ENCODE measurements around the gene CLEC16A.
A peak's percentile ranks its signal among the peaks of the same experiment; 100 is the strongest.

CLEC16A gene

GRCh38 chr16:10968498-10968897 lies 24.1 kb downstream of the CLEC16A start:
- no peak for DNase-seq (ENCODE audit: low spot score)

DNA sequence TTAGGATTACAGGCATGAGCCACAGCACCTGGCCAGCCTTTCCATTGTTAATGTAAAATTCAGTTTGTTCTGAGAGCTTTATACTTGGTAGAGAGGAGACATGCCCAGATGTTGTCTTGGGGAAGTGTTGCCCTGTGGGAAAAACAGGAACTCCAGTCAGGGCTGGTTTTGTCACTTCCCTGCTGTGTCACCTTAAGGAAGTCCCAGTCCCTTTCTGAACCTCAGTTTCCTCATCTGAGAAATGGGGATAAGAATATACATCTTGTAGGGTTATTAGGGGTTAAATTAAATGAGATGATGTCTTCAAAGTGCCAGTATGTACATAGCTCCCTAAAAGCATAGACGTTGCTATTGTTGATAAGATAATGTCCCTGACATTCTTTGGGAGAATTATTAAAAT lies 25.3 kb downstream of the CLEC16A start:
- no peak for DNase-seq (ENCODE audit: low spot score)

GRCh38 chr16:10970065-10970464 lies 25.7 kb downstream of the CLEC16A start:
- DNase-seq (ENCODE audit: low spot score) = no peak

GRCh38 chr16:10971560-10971961 lies 27.2 kb downstream of the CLEC16A start:
- peak; percentile 71 for DNase-seq (ENCODE audit: low spot score)

GRCh38 chr16:10972108-10972818 lies 27.9 kb downstream of the CLEC16A start:
- DNase-seq (ENCODE audit: low spot score) = no peak

DNA sequence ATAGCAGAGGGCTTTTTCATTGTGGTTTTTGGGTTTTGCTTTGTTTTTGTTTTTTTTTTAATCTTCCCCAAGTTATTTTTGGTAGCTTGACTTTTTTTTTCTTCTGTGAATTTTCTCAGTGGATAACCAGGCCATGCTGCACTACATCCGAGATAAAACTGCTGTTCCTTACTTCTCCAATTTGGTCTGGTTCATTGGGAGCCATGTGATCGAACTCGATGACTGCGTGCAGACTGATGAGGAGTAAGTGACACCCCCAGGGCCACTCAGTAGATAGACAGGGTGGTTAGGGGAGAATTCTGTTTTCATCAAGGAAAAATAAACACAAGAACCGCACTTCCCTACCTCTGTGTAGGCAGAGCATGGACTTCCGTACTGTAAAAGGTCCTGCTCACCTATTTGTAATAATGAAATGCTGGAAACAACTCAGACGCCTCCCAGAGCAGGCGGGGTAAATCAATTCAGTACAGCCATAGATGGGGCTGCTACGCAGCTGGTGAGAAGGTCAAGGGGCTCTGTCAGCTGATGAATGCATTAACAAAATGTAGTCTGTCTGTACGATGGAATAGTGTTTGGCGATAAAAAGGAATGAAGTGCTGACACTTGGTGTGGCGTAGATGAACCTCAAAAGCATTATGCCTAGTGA lies 28.6 kb downstream of the CLEC16A start:
- DNase-seq (ENCODE audit: low spot score) = no peak

- DNase-seq (ENCODE audit: low spot score) = no peak
These were observed 32.3 kb downstream of the CLEC16A start for GRCh38 chr16:10976634-10977033.

- DNase-seq (ENCODE audit: low spot score) = no peak
These were observed 33.8 kb downstream of the CLEC16A start for GRCh38 chr16:10978124-10978523.

DNA sequence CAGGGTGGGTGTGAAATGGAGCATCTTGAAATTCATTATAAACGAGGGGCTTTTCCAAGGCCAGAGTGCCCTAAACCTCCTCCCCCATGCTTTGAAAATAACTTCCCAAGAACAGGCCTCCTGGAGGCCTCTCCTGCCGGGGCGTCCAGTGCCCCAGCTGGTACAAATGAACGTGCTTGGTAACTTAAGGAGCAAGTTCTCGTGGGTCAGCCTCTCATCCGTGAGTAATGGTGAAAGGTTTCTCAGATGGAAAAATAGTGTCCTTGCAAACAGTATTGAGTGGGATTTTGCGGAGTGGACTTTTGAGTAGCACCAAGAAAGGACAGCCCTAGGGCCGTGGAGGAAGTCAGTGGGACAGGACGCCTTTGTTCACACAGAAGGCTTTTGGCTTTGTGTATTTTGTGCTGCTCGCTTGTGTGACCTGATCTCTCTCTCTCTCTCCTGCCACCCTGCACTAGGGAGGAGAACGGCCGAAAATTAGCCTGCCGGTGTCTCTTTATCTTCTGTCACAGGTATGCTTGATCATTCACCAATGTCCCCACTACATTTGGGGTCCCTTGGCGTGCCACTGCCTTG lies 34.6 kb downstream of the CLEC16A start:
- no peak for DNase-seq (ENCODE audit: low spot score)

DNA sequence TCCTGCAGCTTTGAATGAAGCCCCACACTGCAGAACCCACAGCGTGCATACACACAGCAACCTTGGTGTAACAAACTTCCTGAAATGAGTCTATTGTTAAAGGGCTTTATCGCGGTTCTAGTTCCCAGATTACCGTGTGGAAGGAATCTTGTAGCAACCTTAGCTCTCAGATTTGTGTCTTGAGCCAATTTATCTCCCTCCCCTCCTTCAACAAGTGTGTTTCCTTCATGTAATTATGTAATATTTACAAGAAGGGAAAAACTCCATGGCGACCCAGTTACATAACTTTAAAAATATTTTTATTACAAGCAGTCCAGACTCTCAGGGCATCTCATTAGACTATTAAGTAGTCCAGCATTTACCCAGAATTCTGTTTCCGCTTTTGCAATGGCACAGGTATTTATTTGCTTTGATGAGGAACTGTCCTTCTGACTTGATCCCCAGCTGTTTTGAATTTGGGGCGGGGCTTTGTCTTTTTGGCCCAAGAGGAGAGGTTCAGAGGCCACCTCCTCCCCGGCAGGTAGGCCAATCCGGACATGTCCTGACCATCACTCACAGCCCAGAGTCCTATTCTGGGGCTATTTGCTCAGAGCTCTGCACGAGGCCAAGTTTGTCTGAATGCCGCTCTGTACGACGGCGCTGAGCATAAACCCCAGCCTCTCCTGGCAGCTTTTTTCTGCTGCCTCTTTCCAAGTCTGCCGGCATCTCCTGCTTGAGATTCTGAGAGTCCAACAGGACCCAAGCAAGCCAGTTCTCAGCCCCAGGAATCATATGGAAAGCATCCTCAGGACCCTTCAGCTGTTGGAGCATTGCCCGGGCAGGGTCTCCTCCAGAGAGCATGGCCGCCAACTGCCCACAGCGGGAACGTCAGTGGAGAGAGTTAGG lies 35.6 kb downstream of the CLEC16A start:
- no peak for DNase-seq (ENCODE audit: low spot score)

DNA sequence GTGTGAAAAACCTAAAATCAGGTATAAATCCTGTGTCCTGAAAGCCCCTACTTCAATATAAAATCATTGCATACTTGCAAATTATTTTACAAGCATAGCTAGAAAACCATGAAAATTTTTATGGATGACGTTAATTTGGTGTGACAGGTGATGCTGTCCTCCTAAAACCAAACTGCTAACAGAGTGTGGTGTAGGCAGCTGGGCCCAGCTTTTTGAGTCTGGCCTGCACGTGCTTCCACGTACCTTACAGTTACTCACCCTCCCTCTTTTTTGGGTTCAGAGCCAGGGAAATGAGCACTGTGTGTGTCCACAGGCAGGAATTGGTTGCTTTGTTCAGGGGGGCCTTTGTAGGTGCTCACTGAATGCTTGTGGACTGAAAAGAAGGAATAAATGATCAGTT lies 36.4 kb downstream of the CLEC16A start:
- no peak for DNase-seq (ENCODE audit: low spot score)

GRCh38 chr16:10981697-10982216 lies 37.4 kb downstream of the CLEC16A start:
- DNase-seq (ENCODE audit: low spot score) = peak; percentile 54

DNA sequence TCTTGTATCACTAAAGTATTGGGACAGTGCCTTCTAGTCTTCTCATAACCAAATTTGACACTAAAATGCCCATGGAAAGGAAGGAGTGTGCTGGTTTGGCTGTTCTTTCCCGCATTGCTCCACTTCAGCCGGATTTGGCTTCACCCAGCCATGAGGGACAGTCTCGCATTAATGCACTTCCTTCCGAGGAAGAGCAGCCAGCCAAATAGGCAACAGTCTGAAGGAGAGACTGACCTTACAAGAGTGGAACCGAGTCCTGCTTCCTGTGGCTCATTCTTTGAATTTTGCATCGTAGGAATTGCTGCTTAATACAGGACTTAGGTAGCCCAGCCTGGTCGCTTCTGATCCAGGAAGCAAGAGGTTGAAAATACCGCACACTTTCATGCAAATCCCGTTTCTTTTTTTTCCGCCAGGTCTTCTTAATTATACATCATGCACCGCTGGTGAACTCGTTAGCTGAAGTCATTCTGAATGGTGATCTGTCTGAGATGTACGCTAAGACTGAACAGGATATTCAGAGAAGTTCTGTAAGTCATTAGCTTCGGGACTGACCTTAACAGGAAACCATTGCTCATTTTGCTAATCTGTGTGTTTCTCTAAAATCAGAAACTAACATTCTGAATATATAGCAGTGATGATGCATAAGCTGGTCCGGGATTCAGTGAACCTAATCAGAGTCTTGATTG lies 38.2 kb downstream of the CLEC16A start:
- DNase-seq (ENCODE audit: low spot score) = no peak

- no peak for DNase-seq (ENCODE audit: low spot score)
These were observed 38.8 kb downstream of the CLEC16A start for GRCh38 chr16:10983159-10983558.

GRCh38 chr16:10984509-10984908 lies 40.1 kb downstream of the CLEC16A start:
- peak; percentile 26 for DNase-seq (ENCODE audit: low spot score)

DNA sequence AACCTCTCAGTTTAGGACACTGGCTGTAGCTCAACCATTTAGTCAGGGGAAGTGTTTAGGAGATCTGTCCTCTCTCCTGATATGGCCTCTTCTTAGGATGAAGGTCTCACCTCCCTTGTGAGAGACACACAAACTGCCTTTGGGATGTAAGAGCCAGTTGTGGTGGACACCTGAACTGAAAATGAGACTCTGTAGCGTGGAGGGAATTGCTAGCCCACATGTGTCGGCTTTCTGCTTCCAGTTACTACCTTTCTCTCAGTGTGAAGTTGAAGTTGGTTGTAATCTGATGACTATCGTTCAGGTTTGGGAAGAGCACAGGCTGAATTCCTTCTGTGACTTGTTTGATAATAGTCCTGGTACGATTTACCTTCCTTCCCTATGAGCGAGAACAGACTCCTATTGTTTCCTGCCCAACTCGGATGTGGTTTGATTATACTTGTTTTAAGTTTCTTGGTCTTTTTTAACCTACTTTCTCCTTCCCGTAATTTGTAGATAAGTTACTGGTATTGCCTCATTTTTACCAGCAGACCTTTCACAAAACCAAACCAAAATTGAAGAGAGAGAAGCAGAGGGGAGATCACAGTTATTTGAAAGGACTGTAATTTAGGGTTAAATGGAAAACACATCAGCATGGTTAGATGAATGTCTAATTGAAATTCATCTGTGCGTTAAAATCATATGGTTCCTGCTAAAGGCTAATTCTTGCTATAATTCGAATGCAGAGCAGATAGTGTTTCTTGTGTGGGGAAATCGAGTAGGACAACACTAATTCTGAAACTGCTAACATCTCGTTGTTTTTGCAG lies 43.2 kb downstream of the CLEC16A start:
- no peak for DNase-seq (ENCODE audit: low spot score)

GRCh38 chr16:10988164-10988803 lies 43.9 kb downstream of the CLEC16A start:
- DNase-seq (ENCODE audit: low spot score) = peak; percentile 14

DNA sequence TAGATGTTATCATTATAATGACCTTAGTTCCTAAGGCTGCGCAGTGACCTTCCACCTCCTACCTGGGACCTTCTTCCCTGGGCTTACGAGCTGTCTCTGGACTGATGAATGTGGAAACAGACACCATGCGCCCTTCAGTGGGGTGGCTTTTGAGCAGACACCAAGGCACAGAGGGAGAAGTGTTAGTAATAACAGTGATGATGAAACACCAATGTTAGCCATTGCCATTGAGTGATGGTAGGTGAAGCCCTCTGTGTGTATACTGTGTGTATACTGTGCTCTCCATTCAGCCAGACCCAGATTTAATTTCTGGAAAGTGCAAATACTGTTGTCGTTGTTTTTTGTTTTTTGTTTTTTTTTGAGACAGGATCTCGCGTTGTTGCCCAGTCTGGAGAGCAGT lies 44.5 kb downstream of the CLEC16A start:
- no peak for DNase-seq (ENCODE audit: low spot score)

- DNase-seq (ENCODE audit: low spot score) = no peak
These were observed 45.2 kb downstream of the CLEC16A start for GRCh38 chr16:10989559-10989958.

DNA sequence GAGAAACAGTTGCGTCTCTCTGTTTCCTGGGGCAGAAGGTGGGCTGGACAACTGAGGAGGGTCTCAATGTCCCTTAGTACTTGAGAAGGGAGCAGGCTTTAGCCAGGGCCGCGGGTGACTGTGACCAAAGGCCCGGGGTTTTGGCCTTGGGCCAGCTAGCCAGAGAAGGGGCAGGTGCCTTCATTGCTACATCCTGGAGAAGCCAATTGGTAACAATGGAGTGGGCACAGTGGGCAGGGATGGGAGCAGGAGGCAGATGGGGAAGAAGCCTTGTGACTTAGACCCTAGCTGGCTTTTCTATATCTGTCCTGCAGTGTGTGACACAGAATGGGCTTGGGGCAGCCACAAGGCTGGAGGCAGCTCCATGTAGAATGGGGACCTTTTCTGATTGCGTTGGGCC lies 46.0 kb downstream of the CLEC16A start:
- no peak for DNase-seq (ENCODE audit: low spot score)
